Vagina (tissue), 2 donors: ENCODE results near the gene ZEB2. TPM values are rescaled to one million over a fixed set of nuclear protein-coding genes. Genes with fewer than 3 reads are reported as not detected.

Experiments
- DNase-seq, 2 donors: peaks; one replicate each; pipeline ENCODE4 v3.0.0-alpha.2; 2017; ENCODE audit errors: extremely low spot score in 2 of 2
- H3K27ac ChIP-seq: fragments of 200-600 bp; sonication (generic); one replicate; pipeline ENCODE4 v1.5.1; 2019
- H3K27me3 ChIP-seq: fragments of 200-600 bp; sonication (generic); one replicate; pipeline ENCODE4 v1.5.1; 2019
- H3K36me3 ChIP-seq, 2 donors: fragments of 200-600 bp; sonication (generic); one replicate each; pipeline ENCODE4 v1.5.1; 2017 to 2019
- H3K4me1 ChIP-seq: fragments of 200-600 bp; sonication (generic); one replicate; pipeline ENCODE4 v1.5.1; 2019
- H3K4me3 ChIP-seq, 2 donors: fragments of 200-600 bp; sonication (generic); 1 replicate in 1 of 2; 2 replicates in 1 of 2; pipeline ENCODE4 v1.5.1; 2016 to 2019
- H3K9me3 ChIP-seq: fragments of 200-600 bp; sonication (generic); one replicate; pipeline ENCODE4 v1.5.1; 2019
- CTCF ChIP-seq, 3 experiments: fragments of 450-650 bp in 2 of 3; fragments of 200-600 bp in 1 of 3; sonication (generic) in 1 of 3; IDR thresholded peaks; one replicate each; pipeline ENCODE4 v1.5.1; 2017 to 2019; ENCODE audit warnings: antibody characterized with exemption in 3 of 3, mild to moderate bottlenecking in 2 of 3, moderate library complexity in 2 of 3
- POLR2A ChIP-seq, 2 donors: fragments of 450-650 bp; IDR thresholded peaks; one replicate each; pipeline ENCODE4 v1.6.1; 2017; ENCODE audit warnings: antibody characterized with exemption in 2 of 2, mild to moderate bottlenecking in 2 of 2, moderate library complexity in 2 of 2
- POLR2AphosphoS5 ChIP-seq, 2 donors: sonication (generic); formaldehyde crosslinking; IDR thresholded peaks; one replicate each; pipeline ENCODE4 v1.9.0; 2017; ENCODE audit warnings: antibody characterized with exemption in 2 of 2, mild to moderate bottlenecking in 2 of 2, low read depth in 1 of 2; ENCODE audit not compliant: insufficient read depth in 1 of 2
- intact Hi-C: fragments of 100-400 bp; cut with DNase I; formaldehyde crosslinking; loops from one replicate; pipeline ENCODE4 v1.15.1; 2023
- total RNA-seq: library from RNA; depleted of rRNA; stranded (reverse); fragments of >200 nt; gene quantifications from one replicate; pipeline ENCODE4 v1.2.3, GENCODE V29; 2016

The ZEB2 gene
- total RNA-seq, 1 donor from 2014 or later: 63.6 TPM

- no peak for DNase-seq
- intact Hi-C loops: no loop called here
- Histone ChIP-seq H3K27me3 (no peaks in the 10 kb centered on the region), H3K9me3 (no peaks in the 10 kb centered on the region), H3K4me3 (no peak overlapping the region), H3K4me1 (peaks cover 1% of the 10 kb centered on the region), H3K27ac (no peak overlapping the region), H3K36me3 (no peaks in the 10 kb centered on the region)
- TF ChIP-seq CTCF (IDR thresholded peaks at IDR 0.05) (no peak), POLR2AphosphoS5 (IDR thresholded peaks at IDR 0.05; ENCODE audit: insufficient read depth in 1 of 2, low read depth in 1 of 2) (no peak), POLR2A (IDR thresholded peaks at IDR 0.05) (no peak)
Observed at GRCh38 chr2:144377914-144378313, 142.0 kb downstream of the ZEB2 start.

GRCh38 chr2:144376926-144377325 lies 143.0 kb downstream of the ZEB2 start:
- H3K36me3 ChIP-seq: no peaks in the 10 kb centered on the region
- H3K4me1 ChIP-seq: peaks cover 10% of the 10 kb centered on the region
- TF ChIP-seq POLR2AphosphoS5 (IDR thresholded peaks at IDR 0.05; ENCODE audit: insufficient read depth in 1 of 2, low read depth in 1 of 2): no peak
- TF ChIP-seq POLR2A (IDR thresholded peaks at IDR 0.05): no peak
- DNase-seq: no peak
- H3K27me3 ChIP-seq: no peaks in the 10 kb centered on the region
- intact Hi-C loops: no loop called here
- no peaks in the 10 kb centered on the region for H3K9me3 ChIP-seq
- no peak overlapping the region for H3K4me3 ChIP-seq
- H3K27ac ChIP-seq: no peak overlapping the region

- Histone ChIP-seq H3K9me3 (no peaks in the 10 kb centered on the region), H3K4me1 (peaks cover 10% of the 10 kb centered on the region), H3K27me3 (no peaks in the 10 kb centered on the region), H3K4me3 (no peak overlapping the region), H3K36me3 (no peaks in the 10 kb centered on the region), H3K27ac (no peak overlapping the region)
- no peak for DNase-seq
- intact Hi-C loops: no loop called here
- no peak for TF ChIP-seq CTCF (IDR thresholded peaks at IDR 0.05)
- TF ChIP-seq POLR2A (IDR thresholded peaks at IDR 0.05): no peak
- TF ChIP-seq POLR2AphosphoS5 (IDR thresholded peaks at IDR 0.05; ENCODE audit: insufficient read depth in 1 of 2, low read depth in 1 of 2): no peak
Observed at GRCh38 chr2:144376460-144376859, 143.5 kb downstream of the ZEB2 start.

GRCh38 chr2:144374163-144374661 lies 145.7 kb downstream of the ZEB2 start:
- no peaks in the 10 kb centered on the region for H3K27me3 ChIP-seq
- no peaks in the 10 kb centered on the region for H3K9me3 ChIP-seq
- TF ChIP-seq POLR2AphosphoS5 (IDR thresholded peaks at IDR 0.05; ENCODE audit: insufficient read depth in 1 of 2, low read depth in 1 of 2) (no peak), POLR2A (IDR thresholded peaks at IDR 0.05) (no peak), CTCF (IDR thresholded peaks at IDR 0.05) (no peak)
- no peaks in the 10 kb centered on the region for H3K36me3 ChIP-seq
- H3K27ac ChIP-seq: no peak overlapping the region
- H3K4me1 ChIP-seq: peaks cover 10% of the 10 kb centered on the region
- intact Hi-C loops: no loop called here
- H3K4me3 ChIP-seq: no peak overlapping the region
- DNase-seq: no peak

- peak overlapping the region; percentile 54 for H3K27ac ChIP-seq
- intact Hi-C loops: no loop called here
- H3K9me3 ChIP-seq: no peaks in the 10 kb centered on the region
- no peaks in the 10 kb centered on the region for H3K27me3 ChIP-seq
- no peaks in the 10 kb centered on the region for H3K36me3 ChIP-seq
- TF ChIP-seq POLR2A (IDR thresholded peaks at IDR 0.05) (no peak), CTCF (IDR thresholded peaks at IDR 0.05) (no peak), POLR2AphosphoS5 (IDR thresholded peaks at IDR 0.05; ENCODE audit: insufficient read depth in 1 of 2, low read depth in 1 of 2) (no peak)
- peaks cover 10% of the 10 kb centered on the region for H3K4me1 ChIP-seq
- DNase-seq: no peak
- no peak overlapping the region for H3K4me3 ChIP-seq
Observed at GRCh38 chr2:144372410-144373080, 147.4 kb downstream of the ZEB2 start.
